Smooth muscle cell (in vitro differentiated cells): ENCODE results near the gene OR52L1. TPM values are rescaled to one million over a fixed set of nuclear protein-coding genes. Genes with fewer than 3 reads are reported as not detected.
"Not testable (repeated sequence)": the region's sequence is repeated elsewhere in the genome, so short reads cannot be mapped to it uniquely, and the experiment has no call there.

Experiments
- DNase-seq: peaks from one replicate; lab custom pipeline; 2025; ENCODE audit not compliant: unreplicated experiment; lab: John Stamatoyannopoulos, UW
- H2AFZ ChIP-seq: fragments of 200-600 bp; sonication (generic); 2 replicates; pipeline ENCODE4 v1.6.0; 2016; ENCODE audit warnings: antibody characterized with exemption, low read depth, mild to moderate bottlenecking
- H3F3A ChIP-seq: fragments of 200-600 bp; sonication (generic); 2 replicates; pipeline ENCODE4 v1.6.0; 2017; ENCODE audit warnings: antibody characterized with exemption, low read depth
- H3K27ac ChIP-seq: fragments of 200-600 bp; sonication (generic); 2 replicates; pipeline ENCODE4 v1.5.1; 2016; ENCODE audit warnings: low read depth, mild to moderate bottlenecking
- H3K27me3 ChIP-seq: fragments of 200-600 bp; sonication (generic); 2 replicates; pipeline ENCODE4 v1.6.1; 2016; ENCODE audit warnings: low read depth, mild to moderate bottlenecking
- H3K36me3 ChIP-seq: fragments of 200-600 bp; sonication (generic); 2 replicates; pipeline ENCODE4 v1.5.1; 2016; ENCODE audit warnings: low read depth
- H3K4me1 ChIP-seq: fragments of 200-600 bp; sonication (generic); 2 replicates; pipeline ENCODE4 v1.5.1; 2016; ENCODE audit warnings: low read depth
- H3K4me2 ChIP-seq: fragments of 200-600 bp; sonication (generic); 2 replicates; pipeline ENCODE4 v1.6.0; 2016; ENCODE audit warnings: mild to moderate bottlenecking
- H3K4me3 ChIP-seq: fragments of 200-600 bp; sonication (generic); 2 replicates; pipeline ENCODE4 v1.5.1; 2016; ENCODE audit warnings: mild to moderate bottlenecking
- H3K79me2 ChIP-seq: fragments of 200-600 bp; sonication (generic); 2 replicates; pipeline ENCODE4 v1.6.0; 2016; ENCODE audit warnings: low read depth, mild to moderate bottlenecking
- H3K9ac ChIP-seq: fragments of 200-600 bp; sonication (generic); 2 replicates; pipeline ENCODE4 v1.6.0; 2016; ENCODE audit warnings: low read depth
- H3K9me3 ChIP-seq: fragments of 200-600 bp; sonication (generic); replicated peaks from 2 replicates; pipeline ENCODE4 v1.5.1; 2016; ENCODE audit warnings: low read depth
- H4K20me1 ChIP-seq: fragments of 200-600 bp; sonication (generic); 2 replicates; pipeline ENCODE4 v1.6.0; 2016; ENCODE audit warnings: low read depth
- WGBS: methylation state at CpG from one replicate; pipeline ENCODE4 v1.1.7; 2016; ENCODE audit warnings: low lambda C conversion rate; 5-methylcytosine and 5-hydroxymethylcytosine counted together
- polyA plus RNA-seq: library from polyadenylated mRNA; unstranded; fragments of >200 nt; fragmentation: Nextera tagmentation; extraction: Ambion mirVana; gene quantifications from 2 replicates; pipeline ENCODE4 v1.2.1, GENCODE V29; 2016
- total RNA-seq: library from RNA; depleted of rRNA; stranded (reverse); fragments of >200 nt; gene quantifications from 2 replicates; pipeline ENCODE4 v1.2.3, GENCODE V29; 2014
- TF ChIP-seq, protein P1 (sequence below): fragments of 200-600 bp; sonication (generic); IDR thresholded peaks from 2 replicates; pipeline ENCODE4 v1.5.1; 2017; ENCODE audit warnings: borderline replicate concordance, mild to moderate bottlenecking, antibody characterized with exemption; ENCODE audit not compliant: insufficient read depth, poor library complexity, severe bottlenecking

The OR52L1 gene
- total and polyA plus RNA-seq, 2 experiments from 2014 or later, result 0.18 TPM; not detected in 1

GRCh38 chr11:5968394-5968793 lies 18.4 kb downstream of the OR52L1 start, which contains the start of gene OR56A5:
TSS of gene OR56A5 (minus strand) at chr11:5968494. CDS start at chr11:5968494, 0 bp downstream.
- H2AFZ ChIP-seq, result no peak within 1 kb of the TSS

DNA sequence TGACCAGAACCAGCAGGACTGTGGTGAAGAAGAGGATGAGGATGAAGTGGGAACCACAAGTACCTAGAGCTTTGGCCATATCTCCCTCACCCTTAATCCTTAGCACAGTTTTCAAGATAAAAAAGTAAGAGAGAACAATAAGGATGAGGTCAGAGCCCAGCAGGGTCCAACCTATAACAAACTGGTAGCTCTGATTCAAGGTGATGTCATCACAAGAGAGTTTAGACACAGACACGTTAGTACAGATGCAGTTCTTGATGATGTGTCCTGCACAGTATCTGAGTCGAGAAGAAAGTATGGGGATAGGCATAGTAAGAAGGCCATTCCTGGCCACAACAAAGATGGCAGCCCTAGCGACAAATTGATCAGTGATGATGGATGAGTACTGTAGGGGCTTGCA lies 19.1 kb downstream of the OR52L1 start:
- Histone ChIP-seq H3K27ac (no peak overlapping the region), H2AFZ (no peak overlapping the region), H3K9ac (no peak overlapping the region), H3K79me2 (no peaks in the 10 kb centered on the region), H3K27me3 (peaks cover 6% of the 10 kb centered on the region), H3K4me1 (no peaks in the 10 kb centered on the region), H4K20me1 (no peaks in the 10 kb centered on the region), H3K36me3 (no peaks in the 10 kb centered on the region), H3K9me3 (no peaks in the 10 kb centered on the region), H3K4me2 (no peak overlapping the region), H3F3A (no peaks in the 10 kb centered on the region), H3K4me3 (no peak overlapping the region)
- TF ChIP-seq, protein P1, sequence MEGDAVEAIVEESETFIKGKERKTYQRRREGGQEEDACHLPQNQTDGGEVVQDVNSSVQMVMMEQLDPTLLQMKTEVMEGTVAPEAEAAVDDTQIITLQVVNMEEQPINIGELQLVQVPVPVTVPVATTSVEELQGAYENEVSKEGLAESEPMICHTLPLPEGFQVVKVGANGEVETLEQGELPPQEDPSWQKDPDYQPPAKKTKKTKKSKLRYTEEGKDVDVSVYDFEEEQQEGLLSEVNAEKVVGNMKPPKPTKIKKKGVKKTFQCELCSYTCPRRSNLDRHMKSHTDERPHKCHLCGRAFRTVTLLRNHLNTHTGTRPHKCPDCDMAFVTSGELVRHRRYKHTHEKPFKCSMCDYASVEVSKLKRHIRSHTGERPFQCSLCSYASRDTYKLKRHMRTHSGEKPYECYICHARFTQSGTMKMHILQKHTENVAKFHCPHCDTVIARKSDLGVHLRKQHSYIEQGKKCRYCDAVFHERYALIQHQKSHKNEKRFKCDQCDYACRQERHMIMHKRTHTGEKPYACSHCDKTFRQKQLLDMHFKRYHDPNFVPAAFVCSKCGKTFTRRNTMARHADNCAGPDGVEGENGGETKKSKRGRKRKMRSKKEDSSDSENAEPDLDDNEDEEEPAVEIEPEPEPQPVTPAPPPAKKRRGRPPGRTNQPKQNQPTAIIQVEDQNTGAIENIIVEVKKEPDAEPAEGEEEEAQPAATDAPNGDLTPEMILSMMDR, result no peak
- WGBS, result 61% methylated on average over 3 of the region's 3 CpGs
- no peak for DNase-seq

More at GRCh38 chr11:5968394-5968793, 18.4 kb downstream of the OR52L1 start, which contains the start of gene OR56A5:
- DNase-seq, result no peak
- Histone ChIP-seq H3K27me3 (peaks cover 6% of the 10 kb centered on the region), H3K27ac (no peak within 1 kb of the TSS), H3K4me2 (no peak within 1 kb of the TSS), H3K9me3 (no peaks in the 10 kb centered on the region), H3K36me3 (no peaks in the 10 kb centered on the region), H3K9ac (no peak within 1 kb of the TSS), H3K4me3 (no peak within 1 kb of the TSS), H4K20me1 (no peaks in the 10 kb centered on the region), H3F3A (no peaks in the 10 kb centered on the region), H3K79me2 (no peaks in the 10 kb centered on the region), H3K4me1 (no peaks in the 10 kb centered on the region)
- TF ChIP-seq, protein P1, result no peak

DNA sequence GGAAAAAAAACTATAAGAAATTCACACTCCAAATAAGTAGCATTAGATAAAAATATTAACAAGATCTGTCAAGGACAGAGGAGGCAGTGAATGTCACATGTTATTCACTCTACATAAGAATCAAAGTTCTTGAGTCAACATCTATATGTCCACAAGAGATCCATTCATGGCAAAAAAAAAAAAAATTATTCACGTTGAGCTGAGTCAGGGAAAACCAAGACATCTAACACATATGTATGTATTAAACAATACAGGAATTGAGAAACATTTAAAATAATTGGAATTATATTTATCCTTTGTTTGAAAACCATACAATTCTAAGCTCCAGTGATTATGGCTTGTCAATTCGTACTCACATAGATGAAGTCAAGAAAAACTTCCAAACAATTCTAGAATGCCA lies 19.8 kb downstream of the OR52L1 start:
- Histone ChIP-seq H3K4me1 (no peaks in the 10 kb centered on the region), H3K9me3 (no peaks in the 10 kb centered on the region), H3K9ac (no peak overlapping the region), H3K36me3 (no peaks in the 10 kb centered on the region), H3K27me3 (peaks cover 6% of the 10 kb centered on the region), H3K79me2 (no peaks in the 10 kb centered on the region), H3K4me3 (no peak overlapping the region), H3K4me2 (no peak overlapping the region), H2AFZ (no peak overlapping the region), H3K27ac (no peak overlapping the region), H3F3A (no peaks in the 10 kb centered on the region), H4K20me1 (no peaks in the 10 kb centered on the region)
- WGBS, result 90% methylated on average over 2 of the region's 2 CpGs
- TF ChIP-seq, protein P1, result no peak
- no peak for DNase-seq

GRCh38 chr11:5960704-5961320 lies 26.0 kb downstream of the OR52L1 start:
- H3K79me2 ChIP-seq, H3K27me3 ChIP-seq, H3K9me3 ChIP-seq, H3K4me1 ChIP-seq, H3K4me2 ChIP-seq, H3K4me3 ChIP-seq, H3K36me3 ChIP-seq, H3K27ac ChIP-seq, H2AFZ ChIP-seq, DNase-seq, H4K20me1 ChIP-seq, H3K9ac ChIP-seq, H3F3A ChIP-seq: not testable (repeated sequence)
- 92% methylated on average over 23 of the region's 40 CpGs for WGBS
